T-helper 2 cell treated with Interferon-gamma antibody and Interleukin-4, amounts not matched to agents 5 μg/mL and 100 μg/mL, for 36 hours (primary cell): ENCODE data around the gene TMEM178B.

ENCODE experiments used
- DNase-seq: peaks from one replicate; pipeline ENCODE4 v3.0.0; 2021; ENCODE audit warnings: low spot score
- H3K27ac Mint-ChIP-seq: one replicate; pipeline ENCODE4 v1.8.0; 2021; ENCODE audit warnings: mild to moderate bottlenecking, mixed read lengths
- H3K27me3 Mint-ChIP-seq: one replicate; pipeline ENCODE4 v1.8.0; 2021; ENCODE audit warnings: low read depth, mixed read lengths
- H3K36me3 Mint-ChIP-seq: one replicate; pipeline ENCODE4 v1.8.0; 2021; ENCODE audit warnings: low read depth, mixed read lengths
- H3K4me1 Mint-ChIP-seq: one replicate; pipeline ENCODE4 v1.8.0; 2021; ENCODE audit warnings: low read depth, mixed read lengths
- H3K4me3 Mint-ChIP-seq: one replicate; pipeline ENCODE4 v1.8.0; 2022; ENCODE audit warnings: mild to moderate bottlenecking, moderate library complexity, mixed read lengths
- H3K9me3 Mint-ChIP-seq: one replicate; pipeline ENCODE4 v1.8.0; 2021; ENCODE audit warnings: mixed read lengths

Gene TMEM178B

GRCh38 chr7:141460781-141461715 is 387.2 kb downstream of the TMEM178B start:
- no peaks in the 10 kb centered on the region for H3K36me3 Mint-ChIP-seq
- no peaks in the 10 kb centered on the region for H3K27me3 Mint-ChIP-seq
- no peak overlapping the region for H3K27ac Mint-ChIP-seq
- H3K4me1 Mint-ChIP-seq: no peaks in the 10 kb centered on the region
- no peak overlapping the region for H3K4me3 Mint-ChIP-seq
- no peaks in the 10 kb centered on the region for H3K9me3 Mint-ChIP-seq
- no peak for DNase-seq

- no peak overlapping the region for H3K4me3 Mint-ChIP-seq
- H3K4me1 Mint-ChIP-seq: no peaks in the 10 kb centered on the region
- DNase-seq: no peak
- no peaks in the 10 kb centered on the region for H3K9me3 Mint-ChIP-seq
- H3K36me3 Mint-ChIP-seq: no peaks in the 10 kb centered on the region
- no peaks in the 10 kb centered on the region for H3K27me3 Mint-ChIP-seq
- no peak overlapping the region for H3K27ac Mint-ChIP-seq
These were observed 388.1 kb downstream of the TMEM178B start for GRCh38 chr7:141461924-141462323.

DNA sequence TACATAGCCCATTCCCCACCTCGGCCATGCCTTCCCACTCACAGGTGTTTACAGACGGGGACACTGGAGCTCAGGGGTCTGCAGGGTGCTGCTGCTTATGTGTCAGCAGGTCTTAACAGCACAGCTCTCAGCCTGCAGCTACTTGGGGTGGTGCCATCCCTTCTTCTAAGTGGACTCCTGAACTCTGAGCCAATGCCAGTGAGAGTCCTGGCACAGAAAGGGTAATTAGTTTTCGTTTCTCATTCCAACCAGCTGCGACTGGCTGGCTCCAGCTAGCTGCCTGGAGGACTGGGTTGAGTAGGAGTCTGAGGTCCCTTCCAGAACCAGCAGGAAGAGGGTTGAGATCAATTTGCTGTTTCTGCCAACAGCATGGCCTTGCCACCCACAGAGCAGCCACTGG is 389.1 kb downstream of the TMEM178B start:
- no peaks in the 10 kb centered on the region for H3K4me1 Mint-ChIP-seq
- H3K27ac Mint-ChIP-seq: no peak overlapping the region
- no peaks in the 10 kb centered on the region for H3K27me3 Mint-ChIP-seq

DNA sequence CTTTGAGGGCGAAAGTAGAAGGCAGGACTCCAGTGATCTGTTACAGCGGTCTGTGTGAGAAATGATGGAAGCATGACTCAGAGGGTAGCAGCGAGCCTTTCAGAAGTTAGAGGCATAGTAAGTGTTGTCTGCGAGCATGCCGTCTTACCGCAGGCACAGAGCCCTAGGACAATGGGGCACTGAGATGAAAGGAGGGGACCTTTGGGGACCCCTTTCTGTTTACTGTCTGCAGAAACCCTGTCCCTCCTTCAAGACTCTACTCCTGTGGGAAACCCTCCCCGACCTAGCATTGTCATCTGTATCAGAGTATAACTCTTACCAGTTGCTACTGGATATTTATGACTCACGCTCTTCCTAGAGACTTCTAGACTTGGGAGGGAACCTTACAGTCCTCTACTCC is 390.1 kb downstream of the TMEM178B start:
- Mint-ChIP-seq H3K4me3 (no peak overlapping the region), H3K36me3 (no peaks in the 10 kb centered on the region), H3K27ac (no peak overlapping the region), H3K4me1 (no peaks in the 10 kb centered on the region), H3K27me3 (no peaks in the 10 kb centered on the region), H3K9me3 (no peaks in the 10 kb centered on the region)
- DNase-seq: no peak

More for the DNA sequence above, 389.1 kb downstream of the TMEM178B start:
- Mint-ChIP-seq H3K9me3 (no peaks in the 10 kb centered on the region), H3K4me3 (no peak overlapping the region), H3K36me3 (no peaks in the 10 kb centered on the region)
- DNase-seq: no peak

DNA sequence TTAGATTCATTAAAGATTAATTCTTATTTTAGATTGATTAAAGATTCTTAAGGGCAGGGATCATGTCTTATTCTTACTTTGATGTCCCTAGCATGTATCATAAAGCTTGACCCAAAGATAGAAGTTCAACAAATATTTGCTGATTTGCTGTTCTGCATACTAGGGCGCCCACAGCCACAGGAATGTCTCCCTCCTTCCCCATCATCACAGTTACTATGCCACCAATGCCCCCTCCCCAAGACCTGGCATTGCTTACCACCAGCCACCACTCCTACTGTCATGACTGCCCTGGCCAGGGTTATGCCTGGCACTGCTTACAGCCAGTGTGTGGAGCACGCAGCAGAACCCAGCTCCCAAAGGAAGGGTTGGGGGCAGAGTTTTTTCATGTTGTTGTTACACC is 390.7 kb downstream of the TMEM178B start:
- Mint-ChIP-seq H3K9me3 (no peaks in the 10 kb centered on the region), H3K4me1 (no peaks in the 10 kb centered on the region), H3K27ac (no peak overlapping the region), H3K27me3 (no peaks in the 10 kb centered on the region), H3K4me3 (no peak overlapping the region), H3K36me3 (no peaks in the 10 kb centered on the region)
- no peak for DNase-seq

DNA sequence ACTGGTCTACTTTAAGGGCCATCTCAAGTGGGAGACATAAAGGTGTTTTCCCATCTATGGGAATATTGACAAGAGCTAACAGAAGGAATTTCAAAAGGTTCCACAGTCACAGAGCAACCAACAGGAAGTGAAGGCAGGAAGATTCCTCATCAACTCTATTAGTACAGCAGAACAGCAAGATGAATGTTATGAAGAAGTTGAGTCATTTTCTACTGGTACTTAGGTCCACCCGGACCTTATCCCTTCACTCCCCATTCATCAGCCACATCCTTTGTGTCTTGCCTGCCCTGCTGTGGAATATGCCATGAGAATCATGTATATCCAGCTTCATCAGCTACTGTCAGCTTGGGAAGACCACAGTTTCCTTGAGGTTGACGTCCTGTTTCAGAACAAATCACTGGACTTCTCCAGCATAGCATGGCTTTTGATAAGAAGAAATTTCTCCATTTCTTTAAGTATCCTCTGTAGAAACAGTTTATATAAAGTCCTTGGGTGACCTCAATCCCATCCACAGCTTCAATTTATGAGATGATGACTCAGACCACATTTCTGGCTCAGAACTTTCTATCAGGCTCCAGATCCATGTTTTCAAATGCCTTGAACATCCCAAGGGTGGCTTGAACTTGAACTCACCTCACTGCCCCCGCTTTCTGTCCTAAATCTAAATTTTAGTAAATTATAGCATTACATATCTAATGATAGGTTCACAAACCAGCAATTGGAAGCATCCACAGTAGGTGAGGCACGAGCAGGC is 392.5 kb downstream of the TMEM178B start:
- no peak overlapping the region for H3K27ac Mint-ChIP-seq
- H3K4me1 Mint-ChIP-seq: no peaks in the 10 kb centered on the region
- no peak for DNase-seq
- no peaks in the 10 kb centered on the region for H3K36me3 Mint-ChIP-seq
- H3K4me3 Mint-ChIP-seq: no peak overlapping the region
- no peaks in the 10 kb centered on the region for H3K27me3 Mint-ChIP-seq
- no peaks in the 10 kb centered on the region for H3K9me3 Mint-ChIP-seq

DNA sequence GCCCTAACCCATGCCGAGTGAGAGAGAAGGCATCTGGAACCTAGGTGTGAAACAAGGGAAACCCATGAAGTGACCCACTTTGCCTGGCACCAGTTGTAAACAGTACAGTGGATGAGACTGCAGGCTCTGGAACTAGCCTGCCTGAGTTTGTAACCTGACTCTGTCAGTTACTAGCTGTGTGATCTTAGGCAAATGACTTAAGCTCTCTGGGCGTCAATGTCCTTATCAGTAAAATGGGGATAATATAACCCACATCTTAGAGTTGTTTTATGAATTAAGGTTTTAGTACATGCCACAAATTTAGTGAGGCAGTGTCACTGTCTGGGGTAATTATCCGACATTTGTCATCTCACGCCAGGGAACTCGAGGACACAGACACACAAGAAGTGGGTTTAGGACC is 394.5 kb downstream of the TMEM178B start:
- H3K27me3 Mint-ChIP-seq: no peaks in the 10 kb centered on the region
- H3K9me3 Mint-ChIP-seq: no peaks in the 10 kb centered on the region
- no peaks in the 10 kb centered on the region for H3K36me3 Mint-ChIP-seq
- DNase-seq: no peak
- H3K27ac Mint-ChIP-seq: no peak overlapping the region
- H3K4me1 Mint-ChIP-seq: no peaks in the 10 kb centered on the region
- H3K4me3 Mint-ChIP-seq: no peak overlapping the region

DNA sequence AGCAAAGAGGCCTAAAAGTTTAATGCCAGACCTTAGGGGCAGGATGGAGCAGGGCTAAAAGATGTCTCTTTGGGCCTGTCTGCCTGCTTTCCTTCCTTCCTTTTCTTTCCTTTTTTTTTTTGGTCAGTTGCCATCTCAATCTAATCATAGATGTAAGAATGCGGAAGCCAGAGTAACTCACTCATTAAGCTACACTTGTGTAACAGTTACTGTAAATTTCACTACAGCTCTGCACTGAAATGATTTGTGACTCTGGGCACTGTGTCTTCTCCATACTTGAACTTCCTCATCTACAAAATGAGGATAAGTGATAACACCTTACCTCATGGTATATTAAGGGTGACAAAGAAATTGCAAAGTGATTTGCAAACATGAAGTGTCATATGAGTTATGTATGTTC is 401.8 kb downstream of the TMEM178B start:
- no peak for DNase-seq
- H3K27ac Mint-ChIP-seq: no peak overlapping the region
- H3K36me3 Mint-ChIP-seq: no peaks in the 10 kb centered on the region
- H3K4me3 Mint-ChIP-seq: no peak overlapping the region
- peaks cover 7% of the 10 kb centered on the region for H3K27me3 Mint-ChIP-seq
- no peaks in the 10 kb centered on the region for H3K4me1 Mint-ChIP-seq
- no peaks in the 10 kb centered on the region for H3K9me3 Mint-ChIP-seq

DNA sequence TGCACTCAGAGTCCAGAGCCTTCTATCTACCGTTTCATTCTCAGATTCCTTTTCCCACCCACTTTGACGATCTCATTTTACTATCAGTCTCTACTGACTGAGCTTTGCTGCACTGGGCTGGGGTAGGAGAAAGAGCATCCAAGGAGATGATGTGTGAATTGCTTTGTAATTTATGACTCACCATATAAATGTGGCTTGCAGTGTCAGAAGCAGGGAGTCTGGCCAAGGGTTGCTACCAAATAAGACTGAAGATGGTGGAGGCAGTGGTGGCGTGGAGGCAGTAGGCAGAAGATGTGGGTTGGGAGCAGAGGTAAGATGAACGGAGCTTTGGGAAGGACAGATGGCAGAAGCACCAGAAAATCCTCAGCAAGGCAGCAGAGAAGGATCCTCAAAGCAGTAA is 404.0 kb downstream of the TMEM178B start:
- Mint-ChIP-seq H3K27ac (no peak overlapping the region), H3K4me3 (no peak overlapping the region), H3K4me1 (no peaks in the 10 kb centered on the region), H3K9me3 (no peaks in the 10 kb centered on the region), H3K36me3 (no peaks in the 10 kb centered on the region), H3K27me3 (peaks cover 11% of the 10 kb centered on the region)
- DNase-seq: no peak

DNA sequence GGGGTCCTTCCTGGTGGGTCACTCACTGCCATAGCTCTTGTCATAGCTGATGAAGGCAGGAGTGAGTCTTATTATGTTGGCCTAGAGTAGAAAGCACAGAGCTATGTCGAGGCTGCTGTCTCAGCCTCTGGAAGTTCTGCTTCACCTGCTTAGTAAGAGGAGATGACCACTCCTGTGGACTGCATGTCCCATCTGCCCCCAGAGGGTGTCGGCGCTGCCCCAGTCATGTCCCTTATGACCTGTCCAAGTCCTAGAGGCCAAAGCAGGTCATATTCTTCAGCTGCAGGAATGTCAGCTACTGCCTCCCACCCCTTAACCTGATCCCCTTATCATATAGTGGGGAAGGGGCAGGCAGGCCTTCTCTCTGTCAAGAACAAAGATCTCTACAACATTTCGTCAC is 405.0 kb downstream of the TMEM178B start:
- H3K9me3 Mint-ChIP-seq: no peaks in the 10 kb centered on the region
- no peak for DNase-seq
- no peak overlapping the region for H3K27ac Mint-ChIP-seq
- peaks cover 11% of the 10 kb centered on the region for H3K27me3 Mint-ChIP-seq
- H3K4me3 Mint-ChIP-seq: no peak overlapping the region
- H3K36me3 Mint-ChIP-seq: no peaks in the 10 kb centered on the region
- peaks cover 3% of the 10 kb centered on the region for H3K4me1 Mint-ChIP-seq

DNA sequence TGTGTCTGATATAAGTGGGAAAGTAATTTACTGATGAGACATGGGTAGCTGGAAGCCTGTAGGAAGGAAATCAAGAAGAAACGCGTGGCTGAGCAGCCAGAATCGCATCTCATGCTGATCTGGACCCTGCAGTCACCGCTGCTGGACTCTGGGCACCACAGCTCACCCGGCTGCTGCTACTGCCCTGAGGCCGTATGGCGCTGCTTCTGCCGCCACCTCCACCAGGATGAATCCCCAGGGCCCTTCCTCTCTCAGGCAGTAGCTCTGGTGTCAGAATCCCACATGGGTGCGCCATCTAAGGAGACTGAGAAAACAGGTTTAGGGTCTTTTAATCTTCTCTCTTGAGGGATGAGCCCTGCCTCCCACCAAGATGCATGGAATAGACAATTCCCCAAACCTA is 407.1 kb downstream of the TMEM178B start:
- Mint-ChIP-seq H3K4me1 (peaks cover 3% of the 10 kb centered on the region), H3K27me3 (peaks cover 7% of the 10 kb centered on the region), H3K27ac (no peak overlapping the region)

DNA sequence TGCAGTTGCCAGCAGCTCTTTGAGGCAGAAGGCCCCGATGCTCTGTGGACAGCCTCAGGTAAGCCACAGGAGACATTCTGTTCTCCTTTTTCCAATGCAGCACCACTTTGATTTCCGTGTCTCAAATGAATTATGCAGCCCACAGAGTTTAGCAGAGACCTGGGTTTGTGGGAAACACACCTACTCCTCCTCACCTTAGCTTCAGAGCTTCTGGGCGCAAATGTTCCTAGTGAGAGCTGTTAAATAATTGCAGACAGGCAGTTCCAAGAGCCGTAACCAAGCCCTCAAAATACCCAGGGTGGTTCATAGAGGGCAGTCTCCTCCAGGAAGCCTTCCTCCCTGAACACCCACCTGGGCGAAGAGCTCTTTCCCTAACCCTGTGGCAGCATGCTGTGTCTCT is 408.1 kb downstream of the TMEM178B start:
- Mint-ChIP-seq H3K4me3 (no peak overlapping the region), H3K9me3 (no peaks in the 10 kb centered on the region), H3K4me1 (peaks cover 3% of the 10 kb centered on the region), H3K36me3 (no peaks in the 10 kb centered on the region), H3K27me3 (peaks cover 7% of the 10 kb centered on the region), H3K27ac (no peak overlapping the region)
- no peak for DNase-seq

More for the DNA sequence above, 407.1 kb downstream of the TMEM178B start:
- H3K36me3 Mint-ChIP-seq: no peaks in the 10 kb centered on the region
- DNase-seq: no peak
- no peak overlapping the region for H3K4me3 Mint-ChIP-seq
- H3K9me3 Mint-ChIP-seq: no peaks in the 10 kb centered on the region

DNA sequence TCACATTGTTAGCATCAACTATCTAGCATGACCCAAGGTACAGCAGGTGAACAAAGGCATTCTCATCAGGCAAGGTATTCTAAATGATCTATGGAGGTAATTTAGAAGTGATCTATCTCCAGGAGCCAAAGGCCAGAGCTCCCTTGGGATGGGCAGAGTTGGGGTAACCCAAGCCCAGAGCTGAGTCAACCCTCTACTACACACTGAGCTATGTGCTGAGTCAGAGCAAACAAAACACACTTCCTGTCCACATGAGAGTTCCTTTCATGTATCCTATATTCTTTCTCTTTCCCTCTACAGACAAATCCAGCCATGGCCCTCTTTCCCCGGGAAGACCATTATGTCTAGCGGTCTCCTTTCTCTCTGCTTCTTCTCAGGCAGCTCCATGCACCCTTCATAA is 409.2 kb downstream of the TMEM178B start:
- Mint-ChIP-seq H3K27ac (no peak overlapping the region), H3K36me3 (no peaks in the 10 kb centered on the region), H3K27me3 (peaks cover 7% of the 10 kb centered on the region), H3K9me3 (no peaks in the 10 kb centered on the region), H3K4me3 (no peak overlapping the region), H3K4me1 (peaks cover 3% of the 10 kb centered on the region)
- no peak for DNase-seq

GRCh38 chr7:141484907-141485306 is 411.0 kb downstream of the TMEM178B start:
- peaks cover 3% of the 10 kb centered on the region for H3K4me1 Mint-ChIP-seq
- peaks cover 12% of the 10 kb centered on the region for H3K27me3 Mint-ChIP-seq
- H3K27ac Mint-ChIP-seq: no peak overlapping the region
- H3K4me3 Mint-ChIP-seq: no peak overlapping the region
- no peaks in the 10 kb centered on the region for H3K36me3 Mint-ChIP-seq
- no peak for DNase-seq
- H3K9me3 Mint-ChIP-seq: no peaks in the 10 kb centered on the region
